ENCODE results near the gene TAF7.

GRCh38 chr5:141362719-141363118 lies 42.1 kb upstream of the TAF7 start:
- no peak for TF ChIP-seq NFIC (IDR thresholded peaks at IDR 0.05)
- no peak for TF ChIP-seq RAD21 (IDR thresholded peaks at IDR 0.05; ENCODE audit: low read depth)
- no peak for TF ChIP-seq EP300 (IDR thresholded peaks at IDR 0.05; ENCODE audit: borderline replicate concordance)
- no peak for TF ChIP-seq CEBPB (IDR thresholded peaks at IDR 0.05)
- no peak for TF ChIP-seq EGR1 (IDR thresholded peaks at IDR 0.05)
- TF ChIP-seq CREB1 (IDR thresholded peaks at IDR 0.05; ENCODE audit: low read depth): no peak
- TF ChIP-seq MAX (IDR thresholded peaks at IDR 0.05): no peak
